Neural cell (in vitro differentiated cells): ENCODE measurements around the gene GSTA3. TPM values are rescaled to one million over a fixed set of nuclear protein-coding genes. Genes with fewer than 3 reads are reported as not detected.
"Not testable (repeated sequence)": the region's sequence is repeated elsewhere in the genome, so short reads cannot be mapped to it uniquely, and the experiment has no call there.

Experiments
- H2AFZ ChIP-seq: fragments of 200-600, 300-800 bp; sonication (generic), shearing (Covaris generic); 2 replicates; pipeline ENCODE4 v1.6.0; 2014; ENCODE audit warnings: low read depth, mild to moderate bottlenecking, antibody characterized with exemption, low read length, moderate library complexity
- H3F3A ChIP-seq: fragments of 200-600 bp; shearing (Covaris generic); 2 replicates; pipeline ENCODE4 v1.6.1; 2016; ENCODE audit warnings: mild to moderate bottlenecking, moderate library complexity, mixed read lengths, antibody characterized with exemption, low read length; ENCODE audit not compliant: insufficient read depth, poor library complexity, severe bottlenecking
- H3K27ac ChIP-seq: fragments of 200-600, 300-800 bp; sonication (generic), shearing (Covaris generic); 2 replicates; pipeline ENCODE4 v1.5.1; 2014; ENCODE audit warnings: mild to moderate bottlenecking, low read length, moderate library complexity
- H3K27me3 ChIP-seq: fragments of 300-800, 200-600 bp; sonication (generic), shearing (Covaris generic); 2 replicates; pipeline ENCODE4 v1.6.0; 2014; ENCODE audit warnings: mild to moderate bottlenecking, low read depth, low read length, moderate library complexity; ENCODE audit not compliant: insufficient read depth
- H3K36me3 ChIP-seq: fragments of 300-800, 200-600 bp; sonication (generic), shearing (Covaris generic); 2 replicates; pipeline ENCODE4 v1.5.1; 2014; ENCODE audit warnings: mild to moderate bottlenecking, antibody characterized with exemption, low read length, moderate library complexity; ENCODE audit not compliant: insufficient read depth
- H3K4me2 ChIP-seq: fragments of 300-800, 200-600 bp; sonication (generic), shearing (Covaris generic); 2 replicates; pipeline ENCODE4 v1.6.0; 2014; ENCODE audit warnings: mild to moderate bottlenecking, low read length
- H3K4me3 ChIP-seq: fragments of 300-800, 200-600 bp; sonication (generic), shearing (Covaris generic); 2 replicates; pipeline ENCODE4 v1.5.1; 2014; ENCODE audit warnings: mild to moderate bottlenecking, low read length, moderate library complexity
- H3K79me2 ChIP-seq: fragments of 200-600 bp; shearing (Covaris generic); replicated peaks from 2 replicates; pipeline ENCODE4 v1.6.0; 2014; ENCODE audit warnings: mild to moderate bottlenecking, low read length, moderate library complexity; ENCODE audit not compliant: insufficient read depth
- H3K9ac ChIP-seq: fragments of 300-800, 200-600 bp; sonication (generic), shearing (Covaris generic); 2 replicates; pipeline ENCODE4 v1.6.1; 2016; ENCODE audit warnings: mild to moderate bottlenecking, low read length, mixed read lengths
- H3K9me2 ChIP-seq: fragments of 200-600 bp; shearing (Covaris generic); 2 replicates; pipeline ENCODE4 v1.6.1; 2016; ENCODE audit warnings: mild to moderate bottlenecking, low read length, mixed read lengths; ENCODE audit not compliant: insufficient read depth
- H3K9me3 ChIP-seq: fragments of 200-600, 300-800 bp; sonication (generic), shearing (Covaris generic); 2 replicates; pipeline ENCODE4 v1.6.1; 2016; ENCODE audit warnings: mild to moderate bottlenecking, mixed run types, low read length, moderate library complexity, mixed read lengths
- H4K20me1 ChIP-seq: fragments of 200-600 bp; shearing (Covaris generic); 2 replicates; pipeline ENCODE4 v1.6.1; 2016; ENCODE audit warnings: mild to moderate bottlenecking, mixed run types; ENCODE audit not compliant: insufficient read depth
- CTCF ChIP-seq: fragments of 450-650 bp; IDR thresholded peaks from 2 replicates; pipeline ENCODE4 v1.5.1; 2014; ENCODE audit warnings: antibody characterized with exemption, mild to moderate bottlenecking, moderate library complexity; ENCODE audit not compliant: poor library complexity, severe bottlenecking
- EP300 ChIP-seq: fragments of 450-650 bp; conservative IDR thresholded peaks from 2 replicates; pipeline ENCODE4 v1.6.1; 2014; ENCODE audit warnings: antibody characterized with exemption, mild to moderate bottlenecking, moderate library complexity; ENCODE audit not compliant: poor library complexity, severe bottlenecking
- EZH2 ChIP-seq: fragments of 200-600, 300-800 bp; shearing (Covaris generic), sonication (generic); IDR thresholded peaks from 2 replicates; pipeline ENCODE4 v1.6.1; 2014; ENCODE audit warnings: antibody characterized with exemption, low read length, borderline replicate concordance, mild to moderate bottlenecking; ENCODE audit not compliant: insufficient read depth, poor library complexity, severe bottlenecking
- MXI1 ChIP-seq: fragments of 450-650 bp; conservative IDR thresholded peaks from 2 replicates; pipeline ENCODE4 v1.6.1; 2014; ENCODE audit warnings: antibody characterized with exemption, mild to moderate bottlenecking; ENCODE audit not compliant: poor library complexity, severe bottlenecking
- POLR2AphosphoS5 ChIP-seq: IDR thresholded peaks from 2 replicates; pipeline ENCODE4 v1.6.1; 2012
- RAD21 ChIP-seq: fragments of 450-650 bp; conservative IDR thresholded peaks from 2 replicates; pipeline ENCODE4 v1.6.1; 2014; ENCODE audit warnings: antibody characterized with exemption, mild to moderate bottlenecking, moderate library complexity
- REST ChIP-seq: IDR thresholded peaks from 2 replicates; pipeline ENCODE4 v1.6.1; 2012; ENCODE audit warnings: borderline replicate concordance
- SMC3 ChIP-seq: fragments of 450-650 bp; conservative IDR thresholded peaks from 2 replicates; pipeline ENCODE4 v1.6.1; 2014; ENCODE audit warnings: antibody characterized with exemption, mild to moderate bottlenecking, moderate library complexity; ENCODE audit not compliant: poor library complexity
- TAF1 ChIP-seq: IDR thresholded peaks from 2 replicates; pipeline ENCODE4 v1.6.1; 2012; ENCODE audit warnings: low read depth
- polyA plus RNA-seq: library from polyadenylated mRNA; depleted of rRNA; stranded (reverse); fragments of >200 nt; gene quantifications from 2 replicates; pipeline ENCODE4 v1.2.3, GENCODE V29; 2014

The GSTA3 gene
- polyA plus RNA-seq, 1 donor from 2014 or later: not detected

DNA sequence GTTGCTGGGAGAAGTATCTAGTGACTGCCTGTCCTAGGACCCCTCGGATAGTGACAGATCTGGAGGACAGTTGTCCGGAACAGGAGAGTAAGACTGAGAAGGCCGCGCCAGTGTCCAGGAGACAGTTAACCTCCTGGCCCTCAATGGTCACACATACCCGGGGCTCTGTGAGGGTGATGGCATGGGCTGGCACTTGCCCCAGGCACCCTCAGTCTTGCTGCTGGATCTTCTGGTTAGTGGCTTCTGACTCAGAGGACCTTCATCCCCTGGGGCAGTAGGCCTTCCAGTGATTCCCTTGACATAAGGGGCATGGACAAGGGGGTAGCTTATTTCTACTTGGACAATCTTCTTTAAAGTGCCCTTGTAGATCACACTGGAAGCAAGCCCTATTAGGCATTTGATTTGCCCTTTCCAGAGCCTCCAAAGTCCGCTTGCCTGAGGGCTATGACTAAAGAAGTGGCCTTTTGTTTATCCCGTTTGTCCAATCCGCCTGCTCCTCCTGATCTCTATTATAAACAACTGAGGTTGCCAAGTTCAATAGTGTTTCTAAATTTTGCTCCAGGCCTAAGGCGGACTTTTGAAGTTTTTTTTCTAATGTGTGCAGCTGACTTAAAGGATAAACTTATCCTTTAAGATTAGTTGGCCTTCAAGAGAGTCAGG, 8.7 kb upstream of the GSTA3 start:
- not testable (repeated sequence) for H3K4me2 ChIP-seq, H3K9ac ChIP-seq, H3K27me3 ChIP-seq, H3K9me2 ChIP-seq, H3K4me3 ChIP-seq, H3K9me3 ChIP-seq, H4K20me1 ChIP-seq, H3F3A ChIP-seq, H3K79me2 ChIP-seq, H2AFZ ChIP-seq, H3K36me3 ChIP-seq, H3K27ac ChIP-seq

DNA sequence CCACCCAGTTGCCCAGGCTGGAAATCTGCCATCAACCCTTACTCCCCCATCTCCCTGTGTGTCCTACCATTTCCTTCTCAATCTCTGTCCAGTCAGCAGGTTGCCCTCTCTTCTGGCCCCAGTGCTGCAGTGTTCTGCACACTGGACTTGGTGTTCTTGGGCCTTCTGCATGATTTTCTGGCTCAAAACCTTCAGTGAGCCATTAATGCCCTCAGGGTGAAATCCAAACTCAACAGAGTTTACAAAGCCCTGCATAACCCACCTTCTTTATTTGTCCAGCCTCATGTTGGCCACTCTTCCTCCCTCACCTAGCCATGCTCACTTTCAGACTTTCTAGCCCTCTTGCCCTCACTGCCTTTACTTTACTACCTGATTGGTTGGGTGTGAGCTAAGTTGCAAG, 5.0 kb upstream of the GSTA3 start:
- TF ChIP-seq MXI1: no peak
- no peak for TF ChIP-seq POLR2AphosphoS5
- no peak for TF ChIP-seq RAD21
- TF ChIP-seq CTCF: no peak
- TF ChIP-seq SMC3: no peak
- no peak for TF ChIP-seq EP300
- no peak for TF ChIP-seq REST
- no peak for TF ChIP-seq TAF1
- no peak for TF ChIP-seq EZH2
- H3K79me2 ChIP-seq: no peaks in the 10 kb centered on the region
- H3F3A ChIP-seq: no peaks in the 10 kb centered on the region
- H3K27ac ChIP-seq: no peak overlapping the region
- H3K36me3 ChIP-seq: no peaks in the 10 kb centered on the region
- no peaks in the 10 kb centered on the region for H3K9me3 ChIP-seq
- no peaks in the 10 kb centered on the region for H3K9me2 ChIP-seq
- no peaks in the 10 kb centered on the region for H3K27me3 ChIP-seq
- no peak overlapping the region for H2AFZ ChIP-seq
- H4K20me1 ChIP-seq: no peaks in the 10 kb centered on the region
- no peak overlapping the region for H3K9ac ChIP-seq
- no peak overlapping the region for H3K4me2 ChIP-seq
- no peak overlapping the region for H3K4me3 ChIP-seq

GRCh38 chr6:52910091-52910490, 593 bp upstream of the GSTA3 start:
- Histone ChIP-seq H2AFZ (no peak overlapping the region), H3K9ac (no peak overlapping the region), H3F3A (no peaks in the 10 kb centered on the region), H3K36me3 (no peaks in the 10 kb centered on the region), H3K27ac (no peak overlapping the region), H3K9me3 (no peaks in the 10 kb centered on the region), H3K4me3 (no peak overlapping the region), H3K4me2 (no peak overlapping the region), H3K27me3 (no peaks in the 10 kb centered on the region), H3K9me2 (no peaks in the 10 kb centered on the region), H3K79me2 (no peaks in the 10 kb centered on the region), H4K20me1 (no peaks in the 10 kb centered on the region)
- TF ChIP-seq SMC3: no peak
- no peak for TF ChIP-seq TAF1
- TF ChIP-seq EP300: no peak
- no peak for TF ChIP-seq REST
- TF ChIP-seq RAD21: no peak
- no peak for TF ChIP-seq MXI1
- no peak for TF ChIP-seq POLR2AphosphoS5
- no peak for TF ChIP-seq CTCF
- TF ChIP-seq EZH2: no peak
